Erythroblast (primary cell): Measurements from ENCODE around the gene RASSF1.

Experiments
- DNase-seq, 2 experiments: peaks; one replicate each; lab custom pipeline; 2025; lab: John Stamatoyannopoulos, UW
- GATA1 ChIP-seq: IDR thresholded peaks from 2 replicates; pipeline ENCODE4 v1.6.1; 2011; ENCODE audit warnings: low read depth, mild to moderate bottlenecking, control low read depth, low read length, moderate library complexity
- POLR2A ChIP-seq: IDR thresholded peaks from 2 replicates; pipeline ENCODE4 v1.6.1; 2011; ENCODE audit warnings: mild to moderate bottlenecking, low read length

The RASSF1 gene

GRCh38 chr3:50374363-50375257 is 34.0 kb upstream of the RASSF1 start:
- TF ChIP-seq GATA1 = no peak
- TF ChIP-seq POLR2A = no peak
- DNase-seq = no peak

DNA sequence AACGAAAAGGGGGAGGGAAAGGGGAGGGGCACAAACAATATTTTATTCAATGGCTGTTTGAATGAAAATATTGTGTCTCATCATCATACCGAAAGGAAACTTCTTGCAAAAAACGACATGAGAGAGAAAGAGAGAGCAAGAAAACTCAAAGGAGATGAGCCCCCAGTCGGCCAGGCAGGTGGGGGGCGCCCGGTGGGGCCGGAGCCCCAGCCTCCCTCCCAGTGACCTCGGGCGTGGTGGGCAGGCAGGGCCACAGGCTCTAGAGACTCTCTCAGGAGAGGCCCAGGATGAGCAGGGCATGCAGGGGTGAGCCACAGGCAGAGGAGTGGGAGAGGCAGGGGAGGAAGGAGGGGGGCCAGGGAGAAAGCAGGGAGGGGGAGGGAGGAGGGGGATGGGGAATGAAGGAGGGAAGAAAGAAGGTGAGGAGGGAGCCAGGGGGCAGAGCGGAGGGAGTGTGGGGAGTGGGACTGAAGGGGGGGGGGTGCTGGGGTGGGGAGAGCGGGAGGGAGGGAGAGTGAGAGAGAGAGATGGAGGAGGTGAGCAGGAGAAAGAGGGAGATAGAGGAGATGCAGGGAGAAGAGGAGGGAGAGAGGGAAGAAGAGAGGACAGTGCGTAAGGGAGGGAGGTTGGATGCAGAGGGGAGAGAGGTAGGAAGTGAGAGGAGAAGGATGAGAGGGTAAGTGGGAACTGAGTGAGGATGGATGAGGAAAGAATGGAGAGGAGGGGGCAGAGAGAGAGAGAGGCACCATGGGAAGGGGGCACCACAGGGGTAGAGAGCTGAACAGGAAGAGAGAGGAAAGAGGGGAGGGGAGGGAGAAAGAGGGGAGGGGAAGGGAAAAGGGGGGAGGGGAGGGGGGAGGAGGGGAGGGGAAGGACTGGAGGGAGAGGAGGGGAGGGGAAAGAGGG is 32.8 kb upstream of the RASSF1 start:
- no peak for DNase-seq
- TF ChIP-seq POLR2A (no peak), GATA1 (no peak)

- no peak for TF ChIP-seq GATA1
- no peak for TF ChIP-seq POLR2A
Measured at GRCh38 chr3:50372349-50372748, 31.7 kb upstream of the RASSF1 start.

DNA sequence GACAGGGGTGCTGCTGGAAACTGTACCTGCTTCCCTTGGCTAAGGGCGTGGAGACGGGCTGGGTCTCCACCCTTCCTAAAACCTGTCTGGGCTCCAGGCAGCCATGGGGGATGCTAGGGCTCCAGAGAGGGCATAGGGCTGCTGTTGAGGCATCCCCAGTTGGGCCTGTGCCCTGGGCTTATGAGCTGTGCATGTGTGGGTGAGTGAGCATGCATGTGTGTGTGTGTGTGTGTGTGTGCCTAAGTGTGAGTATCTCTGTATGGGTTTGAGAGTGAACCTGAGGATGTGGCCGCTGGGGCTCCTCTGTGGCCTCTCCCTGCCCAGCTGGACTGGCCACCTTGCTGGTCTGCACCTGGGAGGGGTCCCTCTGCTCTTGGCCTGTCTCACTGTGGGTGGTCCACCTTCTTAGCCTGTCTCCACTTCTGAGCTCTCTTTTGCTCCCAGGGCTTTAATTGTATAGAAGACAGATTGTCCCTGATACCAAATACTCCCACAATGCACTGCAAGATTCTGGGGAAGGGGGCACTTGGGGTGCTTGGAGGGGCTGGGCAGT is 30.6 kb upstream of the RASSF1 start:
- no peak for TF ChIP-seq GATA1
- peak; percentile 29 to 37 for DNase-seq

More at GRCh38 chr3:50372349-50372748, 31.7 kb upstream of the RASSF1 start:
- DNase-seq = peak; percentile 81 to 83

DNA sequence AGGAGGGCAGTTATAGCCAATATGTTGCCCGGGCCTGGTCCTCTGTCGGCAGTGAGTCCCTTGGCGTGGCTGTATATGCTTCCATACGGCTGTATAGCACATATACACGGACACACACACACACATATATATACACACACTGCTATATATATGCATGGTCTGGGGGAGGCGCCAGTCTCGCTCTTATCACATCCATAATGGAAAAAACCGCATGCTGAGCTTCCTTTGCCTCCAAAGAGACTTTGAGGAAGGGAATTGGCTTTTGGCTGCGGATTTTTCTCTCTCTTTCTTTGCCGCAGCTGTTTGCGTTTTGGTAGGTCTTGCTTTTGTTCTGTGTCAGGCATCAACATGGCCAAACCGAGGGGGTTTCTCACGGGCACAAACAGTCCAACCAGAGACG is 30.0 kb upstream of the RASSF1 start:
- TF ChIP-seq POLR2A (no peak), GATA1 (no peak)
- peak; percentile 41 to 58 for DNase-seq

DNA sequence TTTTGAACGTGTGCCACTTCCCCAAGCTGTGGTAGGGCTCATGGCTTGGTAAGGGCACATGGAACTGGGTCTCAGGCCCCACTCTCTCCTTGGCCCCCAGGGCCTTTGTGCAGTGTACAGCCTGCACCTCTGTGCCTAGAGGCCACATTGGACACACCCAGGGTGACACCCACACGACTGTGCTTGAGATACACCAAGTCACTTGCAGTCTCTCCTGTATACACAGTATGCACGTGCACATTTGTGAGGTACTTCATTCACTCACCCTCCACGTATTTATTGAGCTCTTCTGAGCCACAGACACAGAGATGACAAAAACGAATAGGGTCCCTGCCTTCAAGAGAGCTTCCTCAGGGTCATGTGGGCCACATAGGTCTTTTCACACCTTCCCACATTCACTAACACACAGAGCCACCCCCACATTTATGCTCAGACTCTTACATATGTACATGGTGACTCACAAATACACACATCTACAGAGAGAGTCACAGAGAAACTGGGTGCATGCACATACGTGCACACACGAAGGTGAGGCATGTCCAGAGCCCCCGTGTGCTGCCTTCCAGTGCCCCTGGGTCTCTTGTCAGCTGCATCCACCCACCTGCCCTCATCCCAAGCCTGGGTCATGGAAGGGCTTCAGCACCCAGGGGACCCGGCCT is 28.5 kb upstream of the RASSF1 start:
- DNase-seq = peak; percentile 35 to 40
- no peak for TF ChIP-seq GATA1
- no peak for TF ChIP-seq POLR2A

GRCh38 chr3:50365842-50366220 is 25.2 kb upstream of the RASSF1 start:
- DNase-seq = no peak
- no peak for TF ChIP-seq POLR2A
- TF ChIP-seq GATA1 = no peak

GRCh38 chr3:50365080-50365841 is 24.6 kb upstream of the RASSF1 start:
- TF ChIP-seq GATA1 = no peak
- no peak for TF ChIP-seq POLR2A
- peak; percentile 85 to 93 for DNase-seq

- no peak for TF ChIP-seq GATA1
- peak in 1 of 2 experiments; percentile 67 for DNase-seq
Measured at GRCh38 chr3:50364573-50365079, 24.0 kb upstream of the RASSF1 start.

DNA sequence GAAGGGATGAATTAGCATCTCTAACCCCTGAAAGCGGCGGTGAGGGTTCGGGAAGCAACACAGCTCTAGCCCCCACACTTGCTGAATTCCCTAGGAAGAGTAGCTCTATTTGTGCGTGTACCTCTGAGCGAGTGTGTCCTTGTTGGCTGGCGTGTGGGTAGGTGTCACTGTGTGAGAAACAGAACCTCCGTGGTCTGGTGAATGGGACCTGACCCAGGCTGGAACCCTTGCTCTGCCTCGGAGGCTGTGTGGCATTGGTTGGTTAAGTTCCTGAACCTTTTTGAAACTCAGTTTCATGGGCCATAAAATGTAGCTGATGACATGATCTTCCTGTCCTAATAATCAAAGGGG is 19.1 kb upstream of the RASSF1 start:
- TF ChIP-seq POLR2A = no peak
- TF ChIP-seq GATA1 = no peak
- DNase-seq = no peak

GRCh38 chr3:50358911-50359759 is 18.5 kb upstream of the RASSF1 start, which contains the start of gene TMEM115:
TMEM115 (minus strand) TSS chr3:50359521; CDS start chr3:50359063, 458 bp downstream.
- peak; percentile 88 for TF ChIP-seq POLR2A
- no peak for TF ChIP-seq GATA1
- DNase-seq = peak; percentile 97 to 98
